ENCODE measurements around the gene FAU. TPM values are rescaled to one million over a fixed set of nuclear protein-coding genes. Genes with fewer than 3 reads are reported as not detected.

Gene FAU
- total RNA-seq, 3 donors from 2014 or later (not counting 1 experiment from before 2014, with no cell fraction given), result 724 to 977 (median 968) TPM

- H3K27me3 Mint-ChIP-seq (ENCODE audit: low read depth in 2 of 2), result no peaks in the 10 kb centered on the region
- 4% methylated on average over 24 of the region's 24 CpGs for WGBS (ENCODE audit: insufficient coverage)
- no peaks in the 10 kb centered on the region for H3K27me3 ChIP-seq (ENCODE audit: control insufficient read depth, insufficient read depth, low read length)
- no peak for TF ChIP-seq CTCF (IDR thresholded peaks at IDR 0.05)
- H3K27ac Mint-ChIP-seq, result peak overlapping the region; percentile 99
- H3K27ac ChIP-seq (ENCODE audit: low read length), result peak overlapping the region; percentile 99
- H3K4me1 Mint-ChIP-seq, result peaks cover 32 to 52% of the 10 kb centered on the region in 2 donors
- peaks cover 49% of the 10 kb centered on the region for H3K4me1 ChIP-seq (ENCODE audit: control insufficient read depth, insufficient read depth, low read length)
- H3K4me3 ChIP-seq (ENCODE audit: low read length), result peak overlapping the region; percentile 92
- intact Hi-C loops (cut with micrococcal nuclease), result loop anchor here (1.0 to 2.0 kb wide), 2 partner anchors 13 to 18 kb away; partner anchors contain the start of genes FAU, MRPL49 and ZNHIT2
- peak overlapping the region; percentile 98 for H3K4me3 Mint-ChIP-seq
- ATAC-seq (peak; percentile 82 to 92 (median 84)), DNase-seq (peak; percentile 77 to 95)
- H3K36me3 Mint-ChIP-seq, result no peaks in the 10 kb centered on the region
- H3K9me3 Mint-ChIP-seq, result no peaks in the 10 kb centered on the region
- peaks cover 26% of the 10 kb centered on the region for H3K36me3 ChIP-seq (ENCODE audit: control insufficient read depth, insufficient read depth, low read length)
- no peaks in the 10 kb centered on the region for H3K9me3 ChIP-seq (ENCODE audit: control insufficient read depth, insufficient read depth, low read length)
Observed at GRCh38 chr11:65134952-65135632, 13.2 kb upstream of the FAU start.

- H3K27me3 ChIP-seq (ENCODE audit: control insufficient read depth, insufficient read depth, low read length), result no peaks in the 10 kb centered on the region
- Mint-ChIP-seq H3K4me3 (peak within 1 kb of the TSS; percentile 98), H3K36me3 (no peaks in the 10 kb centered on the region), H3K9me3 (no peaks in the 10 kb centered on the region), H3K27ac (peak within 1 kb of the TSS; percentile 99), H3K27me3 (ENCODE audit: low read depth in 2 of 2) (no peaks in the 10 kb centered on the region), H3K4me1 (peaks cover 32 to 52% of the 10 kb centered on the region in 2 donors)
- ATAC-seq (peak; percentile 75 to 90 (median 82)), DNase-seq (peak; percentile 91 to 95)
- H3K27ac ChIP-seq (ENCODE audit: low read length), result peak within 1 kb of the TSS; percentile 99
- peaks cover 53% of the 10 kb centered on the region for H3K4me1 ChIP-seq (ENCODE audit: control insufficient read depth, insufficient read depth, low read length)
- peaks cover 32% of the 10 kb centered on the region for H3K36me3 ChIP-seq (ENCODE audit: control insufficient read depth, insufficient read depth, low read length)
- no peak for TF ChIP-seq CTCF (IDR thresholded peaks at IDR 0.05)
- peak within 1 kb of the TSS; percentile 92 for H3K4me3 ChIP-seq (ENCODE audit: low read length)
- no peaks in the 10 kb centered on the region for H3K9me3 ChIP-seq (ENCODE audit: control insufficient read depth, insufficient read depth, low read length)
- intact Hi-C loops (cut with micrococcal nuclease), result loop anchor here (2.0 kb wide), 1 partner anchor 18 kb away; the partner anchor contains the start of gene ZNHIT2
- WGBS (ENCODE audit: insufficient coverage), result under 1% methylated on average over 60 of the region's 60 CpGs
Observed at GRCh38 chr11:65134240-65134951, 12.5 kb upstream of the FAU start, which contains the start of gene SYVN1. Gene SYVN1 (minus strand): TSS chr11:65134519. CDS start chr11:65133601, 918 bp downstream.

- intact Hi-C loops (cut with micrococcal nuclease), result loop anchor here (2.0 kb wide), 1 partner anchor 17 kb away; the partner anchor contains the start of gene ZNHIT2
- Mint-ChIP-seq H3K4me1 (peaks cover 32 to 52% of the 10 kb centered on the region in 2 donors), H3K4me3 (peak overlapping the region; percentile 98), H3K27me3 (ENCODE audit: low read depth in 2 of 2) (no peaks in the 10 kb centered on the region), H3K27ac (peak overlapping the region; percentile 99), H3K9me3 (no peaks in the 10 kb centered on the region), H3K36me3 (no peaks in the 10 kb centered on the region)
- Histone ChIP-seq H3K4me1 (ENCODE audit: control insufficient read depth, insufficient read depth, low read length) (peaks cover 53% of the 10 kb centered on the region), H3K9me3 (ENCODE audit: control insufficient read depth, insufficient read depth, low read length) (no peaks in the 10 kb centered on the region), H3K27ac (ENCODE audit: low read length) (peak overlapping the region; percentile 99), H3K4me3 (ENCODE audit: low read length) (peak overlapping the region; percentile 92), H3K27me3 (ENCODE audit: control insufficient read depth, insufficient read depth, low read length) (no peaks in the 10 kb centered on the region), H3K36me3 (ENCODE audit: control insufficient read depth, insufficient read depth, low read length) (peaks cover 39% of the 10 kb centered on the region)
- no peak for TF ChIP-seq CTCF (IDR thresholded peaks at IDR 0.05)
- DNase-seq (peak in 1 of 2 donors; percentile 31), ATAC-seq (no peak)
- WGBS (ENCODE audit: insufficient coverage), result 0% methylated on average over 18 of the region's 20 CpGs
Observed at GRCh38 chr11:65133724-65134123, 11.8 kb upstream of the FAU start.
